Liver (tissue), 9 donors: ENCODE measurements around the gene CDH3. TPM values are rescaled to one million over a fixed set of nuclear protein-coding genes. Genes with fewer than 3 reads are reported as not detected.
A peak's percentile ranks its signal among the peaks of the same experiment; 100 is the strongest.

Experiments used
- DNase-seq: peaks from one replicate; pipeline ENCODE4 v3.0.0-alpha.2; 2017; ENCODE audit warnings: low spot score
- H3K27ac ChIP-seq, 2 donors: one replicate each; pipeline ENCODE4 v1.7.0; 2013; ENCODE audit warnings: inconsistent platforms in 2 of 2, low read length in 2 of 2, control low read depth in 1 of 2, low read depth in 1 of 2, mild to moderate bottlenecking in 1 of 2
- H3K27me3 ChIP-seq, 4 donors: one replicate each; pipeline versions ENCODE4 v1.6.1 to v1.7.0; 2013; ENCODE audit warnings: low read length in 3 of 4, inconsistent platforms in 1 of 4, mild to moderate bottlenecking in 1 of 4, moderate library complexity in 1 of 4; ENCODE audit not compliant: control insufficient read depth in 4 of 4, insufficient read depth in 4 of 4
- H3K36me3 ChIP-seq, 4 donors: one replicate each; pipeline versions ENCODE4 v1.6.1 to v1.7.0; 2013; ENCODE audit warnings: low read length in 3 of 4, mild to moderate bottlenecking in 3 of 4, low read depth in 1 of 4, moderate library complexity in 1 of 4; ENCODE audit not compliant: control insufficient read depth in 4 of 4, insufficient read depth in 3 of 4
- H3K4me1 ChIP-seq, 4 donors: one replicate each; pipeline versions ENCODE4 v1.6.1 to v1.7.0; 2013; ENCODE audit warnings: low read length in 3 of 4, mild to moderate bottlenecking in 3 of 4, moderate library complexity in 1 of 4; ENCODE audit not compliant: control insufficient read depth in 4 of 4, insufficient read depth in 4 of 4
- H3K4me3 ChIP-seq, 3 donors: one replicate each; pipeline versions ENCODE4 v1.6.1 to v1.7.0; 2013; ENCODE audit warnings: low read length in 3 of 3, control low read depth in 1 of 3, low read depth in 1 of 3, mild to moderate bottlenecking in 1 of 3
- H3K9ac ChIP-seq, 2 donors: one replicate each; pipeline ENCODE4 v1.7.0; 2013; ENCODE audit warnings: low read length in 2 of 2, mild to moderate bottlenecking in 2 of 2, moderate library complexity in 2 of 2, control low read depth in 1 of 2, low read depth in 1 of 2
- H3K9me3 ChIP-seq, 4 donors: one replicate each; pipeline versions ENCODE4 v1.6.1 to v1.7.0; 2013; ENCODE audit warnings: low read length in 3 of 4; ENCODE audit not compliant: control insufficient read depth in 4 of 4
- FOXA1 ChIP-seq: IDR thresholded peaks from 2 replicates; pipeline ENCODE4 v1.6.1; 2016; ENCODE audit warnings: antibody characterized with exemption
- FOXA2 ChIP-seq: IDR thresholded peaks from 2 replicates; pipeline ENCODE4 v1.6.1; 2016; ENCODE audit warnings: antibody characterized with exemption
- HNF4A ChIP-seq, 2 donors: conservative IDR thresholded peaks; 2 replicates each; pipeline ENCODE4 v1.6.1; 2016; ENCODE audit warnings: antibody characterized with exemption in 2 of 2, mild to moderate bottlenecking in 2 of 2
- JUND ChIP-seq, 2 donors: IDR thresholded peaks; 2 replicates each; pipeline ENCODE4 v1.6.1; 2016; ENCODE audit warnings: antibody characterized with exemption in 2 of 2
- RAD21 ChIP-seq, 2 donors: IDR thresholded peaks; 2 replicates each; pipeline ENCODE4 v1.6.1; 2016; ENCODE audit warnings: antibody characterized with exemption in 2 of 2, mild to moderate bottlenecking in 2 of 2
- RXRA ChIP-seq, 2 donors: IDR thresholded peaks; 2 replicates each; pipeline ENCODE4 v1.6.1; 2017 to 2018; ENCODE audit warnings: antibody characterized with exemption in 2 of 2, mild to moderate bottlenecking in 1 of 2
- SP1 ChIP-seq: IDR thresholded peaks from 2 replicates; pipeline ENCODE4 v1.6.1; 2018; ENCODE audit warnings: antibody characterized with exemption, mild to moderate bottlenecking
- TAF1 ChIP-seq: conservative IDR thresholded peaks from 2 replicates; pipeline ENCODE4 v1.6.1; 2016; ENCODE audit warnings: antibody characterized with exemption, mild to moderate bottlenecking
- YY1 ChIP-seq: IDR thresholded peaks from 2 replicates; pipeline ENCODE4 v1.6.1; 2016; ENCODE audit warnings: antibody characterized with exemption, mild to moderate bottlenecking
- WGBS: extraction: QIAGEN DNeasy Blood & Tissue Kit; methylation state at CpG from one replicate; pipeline ENCODE4 v1.1.7; 2013; 5-methylcytosine and 5-hydroxymethylcytosine counted together
- polyA plus RNA-seq, 2 donors: library from polyadenylated mRNA; stranded (reverse) in 1 of 2; unstranded in 1 of 2; fragments of 200-250 nt in 1 of 2; fragments of >200 nt in 1 of 2; fragmentation: Nextera tagmentation in 1 of 2; extraction: Ambion mirVana in 1 of 2; gene quantifications; one replicate each; pipeline versions ENCODE4 v1.2.1 to v1.2.3, GENCODE V29; 2013 to 2015
- total RNA-seq, 2 donors: library from RNA; depleted of rRNA; stranded (reverse); fragments of >200 nt; gene quantifications; one replicate each; pipeline ENCODE4 v1.2.3, GENCODE V29; 2014
- TF ChIP-seq, protein P1 (sequence below): IDR thresholded peaks from 2 replicates; pipeline ENCODE4 v1.6.1; 2016; ENCODE audit warnings: antibody characterized with exemption, mild to moderate bottlenecking
- TF ChIP-seq, protein P2 (sequence below): IDR thresholded peaks from 2 replicates; pipeline ENCODE4 v1.6.1; 2016; ENCODE audit warnings: antibody characterized with exemption
- TF ChIP-seq, protein P3 (sequence below): IDR thresholded peaks from 2 replicates; pipeline ENCODE4 v1.6.1; 2016; ENCODE audit warnings: antibody characterized with exemption
- donor health status: healthy.
- donor health status: healthy.
- donor health status: healthy.
- donor health status: healthy.
- donor health status: healthy.

CDH3 gene
- total and polyA plus RNA-seq, 4 donors = 0.08 to 0.19 TPM; not detected in 2

DNA sequence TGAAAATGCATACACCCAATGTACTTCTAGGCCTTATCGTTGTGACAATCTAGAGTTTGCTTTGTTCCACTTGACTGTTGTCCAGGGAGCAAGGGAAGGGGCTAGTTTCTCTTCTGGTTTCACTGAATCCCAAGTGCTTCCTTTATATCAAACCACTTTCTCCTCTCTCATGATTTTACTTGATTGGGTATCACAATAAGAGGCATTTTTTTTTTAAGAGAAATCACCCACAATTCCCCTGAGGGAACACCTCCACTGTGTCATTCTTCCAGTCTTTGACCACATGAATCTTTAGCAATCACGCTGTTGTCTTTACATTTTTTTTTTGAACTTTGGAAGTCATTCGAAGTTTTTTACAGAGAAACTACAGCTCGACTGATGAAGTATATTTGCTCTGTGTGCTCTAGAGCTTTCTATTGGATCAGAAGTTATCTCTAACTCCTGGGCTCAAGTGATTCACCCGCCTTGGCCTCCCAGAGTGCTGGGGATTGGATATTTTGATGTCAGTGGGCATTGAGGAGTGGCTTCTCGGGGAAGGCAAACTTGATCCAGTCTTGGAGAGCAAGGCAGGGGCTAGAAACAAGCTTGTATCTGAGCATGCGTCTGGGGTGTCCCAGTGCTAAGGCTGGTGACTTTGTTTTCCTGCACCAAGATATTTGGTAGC lies 95.0 kb downstream of the CDH3 start:
- Histone ChIP-seq H3K9me3 (no peaks in the 10 kb centered on the region), H3K27ac (peak overlapping the region; percentile 83 to 93), H3K9ac (peak overlapping the region in 1 of 2 donors; percentile 79), H3K27me3 (no peaks in the 10 kb centered on the region), H3K36me3 (no peaks in the 10 kb centered on the region), H3K4me1 (peaks cover 17 to 55% (median 39%) of the 10 kb centered on the region in 4 donors), H3K4me3 (no peak overlapping the region)
- WGBS = 18% methylated on average over 7 of the region's 7 CpGs
- DNase-seq = no peak
- TF ChIP-seq, protein P1, sequence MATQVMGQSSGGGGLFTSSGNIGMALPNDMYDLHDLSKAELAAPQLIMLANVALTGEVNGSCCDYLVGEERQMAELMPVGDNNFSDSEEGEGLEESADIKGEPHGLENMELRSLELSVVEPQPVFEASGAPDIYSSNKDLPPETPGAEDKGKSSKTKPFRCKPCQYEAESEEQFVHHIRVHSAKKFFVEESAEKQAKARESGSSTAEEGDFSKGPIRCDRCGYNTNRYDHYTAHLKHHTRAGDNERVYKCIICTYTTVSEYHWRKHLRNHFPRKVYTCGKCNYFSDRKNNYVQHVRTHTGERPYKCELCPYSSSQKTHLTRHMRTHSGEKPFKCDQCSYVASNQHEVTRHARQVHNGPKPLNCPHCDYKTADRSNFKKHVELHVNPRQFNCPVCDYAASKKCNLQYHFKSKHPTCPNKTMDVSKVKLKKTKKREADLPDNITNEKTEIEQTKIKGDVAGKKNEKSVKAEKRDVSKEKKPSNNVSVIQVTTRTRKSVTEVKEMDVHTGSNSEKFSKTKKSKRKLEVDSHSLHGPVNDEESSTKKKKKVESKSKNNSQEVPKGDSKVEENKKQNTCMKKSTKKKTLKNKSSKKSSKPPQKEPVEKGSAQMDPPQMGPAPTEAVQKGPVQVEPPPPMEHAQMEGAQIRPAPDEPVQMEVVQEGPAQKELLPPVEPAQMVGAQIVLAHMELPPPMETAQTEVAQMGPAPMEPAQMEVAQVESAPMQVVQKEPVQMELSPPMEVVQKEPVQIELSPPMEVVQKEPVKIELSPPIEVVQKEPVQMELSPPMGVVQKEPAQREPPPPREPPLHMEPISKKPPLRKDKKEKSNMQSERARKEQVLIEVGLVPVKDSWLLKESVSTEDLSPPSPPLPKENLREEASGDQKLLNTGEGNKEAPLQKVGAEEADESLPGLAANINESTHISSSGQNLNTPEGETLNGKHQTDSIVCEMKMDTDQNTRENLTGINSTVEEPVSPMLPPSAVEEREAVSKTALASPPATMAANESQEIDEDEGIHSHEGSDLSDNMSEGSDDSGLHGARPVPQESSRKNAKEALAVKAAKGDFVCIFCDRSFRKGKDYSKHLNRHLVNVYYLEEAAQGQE = peak; percentile 44
- TF ChIP-seq FOXA2 (peak; percentile 15), SP1 (peak; percentile 69), TAF1 (no peak), RXRA (IDR thresholded peaks at IDR 0.05) (peak in 1 of 2 donors; percentile 71), FOXA1 (no peak), JUND (IDR thresholded peaks at IDR 0.05) (peak in 1 of 2 donors; percentile 32), HNF4A (conservative IDR thresholded peaks at IDR 0.05) (peak; percentile 74 to 86), RAD21 (IDR thresholded peaks at IDR 0.05) (peak in 1 of 2 donors; percentile 21), YY1 (peak; percentile 69)
- TF ChIP-seq, protein P2, sequence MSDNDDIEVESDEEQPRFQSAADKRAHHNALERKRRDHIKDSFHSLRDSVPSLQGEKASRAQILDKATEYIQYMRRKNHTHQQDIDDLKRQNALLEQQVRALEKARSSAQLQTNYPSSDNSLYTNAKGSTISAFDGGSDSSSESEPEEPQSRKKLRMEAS = peak; percentile 50
- TF ChIP-seq, protein P3, sequence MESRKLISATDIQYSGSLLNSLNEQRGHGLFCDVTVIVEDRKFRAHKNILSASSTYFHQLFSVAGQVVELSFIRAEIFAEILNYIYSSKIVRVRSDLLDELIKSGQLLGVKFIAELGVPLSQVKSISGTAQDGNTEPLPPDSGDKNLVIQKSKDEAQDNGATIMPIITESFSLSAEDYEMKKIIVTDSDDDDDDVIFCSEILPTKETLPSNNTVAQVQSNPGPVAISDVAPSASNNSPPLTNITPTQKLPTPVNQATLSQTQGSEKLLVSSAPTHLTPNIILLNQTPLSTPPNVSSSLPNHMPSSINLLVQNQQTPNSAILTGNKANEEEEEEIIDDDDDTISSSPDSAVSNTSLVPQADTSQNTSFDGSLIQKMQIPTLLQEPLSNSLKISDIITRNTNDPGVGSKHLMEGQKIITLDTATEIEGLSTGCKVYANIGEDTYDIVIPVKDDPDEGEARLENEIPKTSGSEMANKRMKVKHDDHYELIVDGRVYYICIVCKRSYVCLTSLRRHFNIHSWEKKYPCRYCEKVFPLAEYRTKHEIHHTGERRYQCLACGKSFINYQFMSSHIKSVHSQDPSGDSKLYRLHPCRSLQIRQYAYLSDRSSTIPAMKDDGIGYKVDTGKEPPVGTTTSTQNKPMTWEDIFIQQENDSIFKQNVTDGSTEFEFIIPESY = no peak

DNA sequence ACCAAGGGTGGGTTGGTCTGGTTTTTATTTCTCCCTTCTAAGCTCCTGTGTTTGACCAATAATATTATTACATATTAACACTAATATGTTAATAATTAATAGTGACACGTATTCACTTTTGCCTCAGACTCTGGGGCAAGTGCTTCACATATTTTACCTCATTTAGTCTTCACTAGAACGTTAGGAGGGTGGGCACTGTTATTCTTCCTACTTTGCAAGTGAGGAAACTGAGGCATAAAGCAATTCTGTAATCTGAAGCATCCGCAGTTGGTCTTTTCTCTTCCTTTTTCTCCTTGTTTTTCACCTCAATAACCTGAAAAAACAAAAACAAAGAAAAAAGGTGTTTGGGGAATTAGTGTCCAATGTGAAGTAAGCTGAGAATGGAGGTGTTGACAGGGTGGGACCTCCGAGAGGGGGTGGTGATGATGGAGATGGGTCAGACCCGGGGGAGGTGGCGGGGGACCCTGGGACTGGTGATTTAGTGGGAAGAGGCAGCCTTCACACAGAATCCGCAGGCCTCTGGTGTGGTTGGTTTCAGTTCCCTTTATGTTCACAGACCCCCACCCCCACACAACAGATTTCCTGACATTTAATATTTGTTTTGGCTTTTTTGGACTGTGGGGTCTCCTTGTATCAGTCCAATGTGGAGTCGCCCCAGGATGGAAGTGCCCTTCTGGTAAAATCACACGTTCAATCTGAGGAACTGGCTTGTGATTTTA lies 95.7 kb downstream of the CDH3 start:
- H3K27me3 ChIP-seq = no peaks in the 10 kb centered on the region
- TF ChIP-seq, protein P1 = peak; percentile 28
- TF ChIP-seq RXRA (IDR thresholded peaks at IDR 0.05) (no peak), TAF1 (peak; percentile 51)
- no peaks in the 10 kb centered on the region for H3K36me3 ChIP-seq
- no peaks in the 10 kb centered on the region for H3K9me3 ChIP-seq
- no peak for DNase-seq
- peak overlapping the region; percentile 83 to 93 for H3K27ac ChIP-seq
- peaks cover 17 to 57% (median 40%) of the 10 kb centered on the region in 4 donors for H3K4me1 ChIP-seq
- WGBS = 47% methylated on average over 9 of the region's 9 CpGs
- H3K9ac ChIP-seq = peak overlapping the region in 1 of 2 donors; percentile 79
- H3K4me3 ChIP-seq = no peak overlapping the region
